Mesenchymal stem cell (in vitro differentiated cells and primary cell): ENCODE measurements around the gene FARS2.

Experiments used
- DNase-seq: peaks from one replicate; pipeline ENCODE4 v3.0.0-alpha.2; 2013
- H2AFZ ChIP-seq: one replicate; pipeline ENCODE4 v1.6.1; 2013; ENCODE audit warnings: low read depth, mild to moderate bottlenecking, control low read depth, inconsistent platforms, low read length, moderate library complexity
- H2AK5ac ChIP-seq: 2 replicates; pipeline ENCODE4 v1.6.1; 2013; ENCODE audit warnings: low read length, moderate library complexity, mild to moderate bottlenecking, inconsistent platforms; ENCODE audit not compliant: severe bottlenecking
- H2BK120ac ChIP-seq: one replicate; pipeline ENCODE4 v1.6.1; 2013; ENCODE audit warnings: low read depth, mild to moderate bottlenecking, inconsistent platforms, low read length, moderate library complexity
- H2BK12ac ChIP-seq, 2 experiments: one replicate each; pipeline ENCODE4 v1.6.1; 2013; ENCODE audit warnings: inconsistent platforms in 2 of 2, low read length in 2 of 2, mild to moderate bottlenecking in 2 of 2, moderate library complexity in 2 of 2, control low read depth in 1 of 2
- H2BK15ac ChIP-seq: one replicate; pipeline ENCODE4 v1.6.1; 2013; ENCODE audit warnings: mild to moderate bottlenecking, low read depth, inconsistent platforms; ENCODE audit not compliant: poor library complexity, severe bottlenecking
- H2BK5ac ChIP-seq: 2 replicates; pipeline ENCODE4 v1.6.1; 2013; ENCODE audit warnings: low read depth, mild to moderate bottlenecking, low read length, control low read depth, inconsistent platforms; ENCODE audit not compliant: poor library complexity, severe bottlenecking
- H3K14ac ChIP-seq, 2 experiments: one replicate each; pipeline ENCODE4 v1.6.1; 2013; ENCODE audit warnings: inconsistent platforms in 2 of 2, low read length in 2 of 2, control low read depth in 1 of 2, mild to moderate bottlenecking in 1 of 2, moderate library complexity in 1 of 2
- H3K18ac ChIP-seq, 2 experiments: one replicate each; pipeline ENCODE4 v1.6.1; 2013; ENCODE audit warnings: inconsistent platforms in 2 of 2, low read length in 2 of 2, control low read depth in 1 of 2, low read depth in 1 of 2, mild to moderate bottlenecking in 1 of 2
- H3K23ac ChIP-seq, 2 experiments: one replicate each; pipeline ENCODE4 v1.6.1; 2013; ENCODE audit warnings: inconsistent platforms in 2 of 2, low read length in 2 of 2, mild to moderate bottlenecking in 2 of 2, moderate library complexity in 2 of 2, control low read depth in 1 of 2
- H3K27ac ChIP-seq: 2 replicates; pipeline ENCODE4 v1.5.1; 2013; ENCODE audit warnings: mild to moderate bottlenecking, moderate library complexity, low read length, control low read depth, inconsistent platforms; ENCODE audit not compliant: poor library complexity, severe bottlenecking
- H3K27me3 ChIP-seq, 2 experiments: 2 replicates each; pipeline versions ENCODE4 v1.6.1 to v1.7.0; 2013; ENCODE audit warnings: low read length in 2 of 2, mild to moderate bottlenecking in 2 of 2, moderate library complexity in 2 of 2, control low read depth in 1 of 2, inconsistent platforms in 1 of 2; ENCODE audit not compliant: control insufficient read depth in 1 of 2, insufficient read depth in 1 of 2
- H3K36me3 ChIP-seq, 2 experiments: 2 replicates each; pipeline versions ENCODE4 v1.6.1 to v1.7.0; 2013; ENCODE audit warnings: low read length in 2 of 2, control low read depth in 1 of 2, inconsistent platforms in 1 of 2, low read depth in 1 of 2, mild to moderate bottlenecking in 1 of 2; ENCODE audit not compliant: insufficient read depth in 2 of 2, control insufficient read depth in 1 of 2
- H3K4ac ChIP-seq, 2 experiments: one replicate each; pipeline ENCODE4 v1.6.1; 2013; ENCODE audit warnings: inconsistent platforms in 2 of 2, low read length in 2 of 2, mild to moderate bottlenecking in 2 of 2, moderate library complexity in 2 of 2, control low read depth in 1 of 2, low read depth in 1 of 2
- H3K4me1 ChIP-seq: 2 replicates; pipeline ENCODE4 v1.6.1; 2013; ENCODE audit warnings: low read depth, low read length, control low read depth; ENCODE audit not compliant: control insufficient read depth, insufficient read depth
- H3K4me2 ChIP-seq: 2 replicates; pipeline ENCODE4 v1.6.1; 2013; ENCODE audit warnings: low read length, mild to moderate bottlenecking, inconsistent platforms; ENCODE audit not compliant: poor library complexity, severe bottlenecking
- H3K4me3 ChIP-seq, 2 experiments: 2 replicates each; pipeline versions ENCODE4 v1.5.1 to v1.7.0; 2013; ENCODE audit warnings: low read length in 2 of 2, mild to moderate bottlenecking in 2 of 2, control low read depth in 1 of 2, low read depth in 1 of 2; ENCODE audit not compliant: insufficient read depth in 1 of 2
- H3K79me1 ChIP-seq: replicated peaks from 2 replicates; pipeline ENCODE4 v1.6.1; 2013; ENCODE audit warnings: mild to moderate bottlenecking, control low read depth, low read length, inconsistent platforms; ENCODE audit not compliant: poor library complexity, severe bottlenecking
- H3K9ac ChIP-seq: 2 replicates; pipeline ENCODE4 v1.7.0; 2013; ENCODE audit warnings: mild to moderate bottlenecking, low read length, moderate library complexity
- H3K9me3 ChIP-seq: 2 replicates; pipeline ENCODE4 v1.7.0; 2013; ENCODE audit warnings: mild to moderate bottlenecking, low read length; ENCODE audit not compliant: control insufficient read depth
- H4K8ac ChIP-seq: one replicate; pipeline ENCODE4 v1.6.1; 2013; ENCODE audit warnings: inconsistent platforms, mild to moderate bottlenecking, low read length, moderate library complexity
- H4K91ac ChIP-seq: one replicate; pipeline ENCODE4 v1.6.1; 2013; ENCODE audit warnings: mild to moderate bottlenecking, low read length, inconsistent platforms
- WGBS: methylation state at CpG from one replicate; pipeline ENCODE4 v1.1.7; 2013; ENCODE audit warnings: mixed read lengths; 5-methylcytosine and 5-hydroxymethylcytosine counted together

FARS2 gene

GRCh38 chr6:5359417-5359816 is 98.1 kb downstream of the FARS2 start:
- no peak overlapping the region for H3K9ac ChIP-seq
- no peak overlapping the region for H2AFZ ChIP-seq
- H2AK5ac ChIP-seq = no peak overlapping the region
- no peak overlapping the region for H3K18ac ChIP-seq
- WGBS = 100% methylated on average over 1 of the region's 2 CpGs
- no peak overlapping the region for H3K4me2 ChIP-seq
- H3K4me3 ChIP-seq = no peak overlapping the region
- H3K36me3 ChIP-seq = no peaks in the 10 kb centered on the region
- DNase-seq = no peak
- no peak overlapping the region for H4K8ac ChIP-seq
- H3K79me1 ChIP-seq = peaks cover 6% of the 10 kb centered on the region
- no peak overlapping the region for H4K91ac ChIP-seq
- no peaks in the 10 kb centered on the region for H3K4me1 ChIP-seq
- H2BK5ac ChIP-seq = no peak overlapping the region
- H3K14ac ChIP-seq = no peak overlapping the region
- H3K4ac ChIP-seq = no peak overlapping the region
- H3K27ac ChIP-seq = no peak overlapping the region
- H3K9me3 ChIP-seq = no peaks in the 10 kb centered on the region
- no peak overlapping the region for H2BK120ac ChIP-seq
- H3K23ac ChIP-seq = no peak overlapping the region
- H2BK15ac ChIP-seq = no peak overlapping the region
- no peak overlapping the region for H2BK12ac ChIP-seq
- no peaks in the 10 kb centered on the region for H3K27me3 ChIP-seq

GRCh38 chr6:5361396-5361795 is 100.1 kb downstream of the FARS2 start:
- 90% methylated on average over 2 of the region's 2 CpGs for WGBS
- H2BK12ac ChIP-seq = no peak overlapping the region
- no peak overlapping the region for H3K14ac ChIP-seq
- H3K9me3 ChIP-seq = no peaks in the 10 kb centered on the region
- H3K79me1 ChIP-seq = peaks cover 11% of the 10 kb centered on the region
- H4K8ac ChIP-seq = no peak overlapping the region
- H3K4ac ChIP-seq = no peak overlapping the region
- no peak overlapping the region for H2AFZ ChIP-seq
- H3K4me2 ChIP-seq = no peak overlapping the region
- no peak overlapping the region for H2BK15ac ChIP-seq
- no peak overlapping the region for H4K91ac ChIP-seq
- no peak overlapping the region for H3K4me3 ChIP-seq
- no peak overlapping the region for H3K9ac ChIP-seq
- H3K27me3 ChIP-seq = no peaks in the 10 kb centered on the region
- H3K23ac ChIP-seq = no peak overlapping the region
- H2BK5ac ChIP-seq = no peak overlapping the region
- H3K4me1 ChIP-seq = peaks cover 1% of the 10 kb centered on the region
- no peak overlapping the region for H3K18ac ChIP-seq
- H3K27ac ChIP-seq = no peak overlapping the region
- no peaks in the 10 kb centered on the region for H3K36me3 ChIP-seq
- H2AK5ac ChIP-seq = no peak overlapping the region
- no peak for DNase-seq
- H2BK120ac ChIP-seq = no peak overlapping the region

DNA sequence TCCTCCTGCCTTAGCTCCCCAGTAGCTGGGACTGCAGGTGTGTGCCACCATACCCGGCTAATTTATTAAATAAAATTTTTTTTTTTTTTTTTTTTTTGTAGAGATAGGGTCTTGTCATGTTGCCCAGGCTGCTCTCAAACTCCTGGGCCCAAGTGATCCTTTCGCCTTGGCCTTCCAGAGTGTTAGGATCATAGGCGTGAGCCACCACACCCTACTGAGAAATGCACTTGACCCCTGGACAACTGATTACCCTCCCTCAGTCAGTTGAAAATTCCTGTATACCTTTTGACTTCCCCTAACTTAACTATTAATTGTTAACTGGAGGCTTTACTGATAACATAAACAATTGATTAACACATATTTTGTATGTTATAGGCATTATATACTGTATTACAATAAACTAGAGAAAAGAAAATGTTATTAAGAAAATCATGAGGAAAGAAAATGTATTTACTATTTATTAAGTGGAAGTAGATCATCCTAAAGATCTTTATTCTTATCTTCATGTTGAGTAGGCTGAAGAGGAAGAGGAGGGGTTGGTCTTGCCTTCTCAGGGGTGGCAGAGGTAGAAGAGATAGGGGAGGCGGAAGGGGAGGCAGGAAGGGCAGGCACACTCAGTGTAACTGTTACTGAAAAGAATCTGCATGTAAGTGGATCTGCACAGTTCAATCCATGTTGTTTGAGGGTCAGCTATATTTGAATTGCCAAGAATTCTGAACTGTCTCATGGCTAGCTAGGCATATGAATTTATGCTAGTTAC is 104.3 kb downstream of the FARS2 start:
- DNase-seq = no peak
- no peak overlapping the region for H2BK5ac ChIP-seq
- H3K9ac ChIP-seq = no peak overlapping the region
- no peak overlapping the region for H3K4me2 ChIP-seq
- peaks cover 4 to 12% of the 10 kb centered on the region in 2 experiments for H3K36me3 ChIP-seq
- no peak overlapping the region for H3K18ac ChIP-seq
- H3K79me1 ChIP-seq = peaks cover 19% of the 10 kb centered on the region
- no peak overlapping the region for H3K14ac ChIP-seq
- no peak overlapping the region for H3K4ac ChIP-seq
- H3K23ac ChIP-seq = no peak overlapping the region
- no peaks in the 10 kb centered on the region for H3K9me3 ChIP-seq
- no peak overlapping the region for H2AFZ ChIP-seq
- H3K27me3 ChIP-seq = no peaks in the 10 kb centered on the region
- no peak overlapping the region for H3K27ac ChIP-seq
- 97% methylated on average over 3 of the region's 4 CpGs for WGBS
- H2BK15ac ChIP-seq = no peak overlapping the region
- no peak overlapping the region for H4K91ac ChIP-seq
- no peak overlapping the region for H3K4me3 ChIP-seq
- no peak overlapping the region for H2BK12ac ChIP-seq
- H3K4me1 ChIP-seq = peaks cover 1% of the 10 kb centered on the region
- H4K8ac ChIP-seq = no peak overlapping the region
- no peak overlapping the region for H2BK120ac ChIP-seq
- H2AK5ac ChIP-seq = no peak overlapping the region

DNA sequence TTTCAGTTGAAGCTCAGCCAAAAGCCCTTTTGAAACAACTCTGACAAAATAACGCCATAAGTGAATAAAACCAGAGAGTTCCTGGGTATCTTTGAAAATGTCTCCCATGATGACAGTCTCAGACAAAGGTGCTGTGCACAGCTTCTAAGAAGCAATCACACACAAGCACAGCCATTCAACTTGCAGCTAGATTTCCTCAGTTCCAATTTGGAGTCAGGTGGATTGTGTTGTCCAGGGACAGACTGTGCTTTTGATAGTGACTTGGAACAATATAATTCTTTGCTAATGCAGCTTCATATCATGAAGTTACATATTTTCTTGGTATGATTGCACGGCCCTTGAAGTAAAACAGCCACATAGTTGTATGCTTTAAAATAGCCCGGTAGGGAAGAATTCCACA is 105.6 kb downstream of the FARS2 start:
- H3K4me3 ChIP-seq = no peak overlapping the region
- no peak overlapping the region for H3K18ac ChIP-seq
- H3K9me3 ChIP-seq = no peaks in the 10 kb centered on the region
- peaks cover 1% of the 10 kb centered on the region for H3K4me1 ChIP-seq
- no peak overlapping the region for H3K23ac ChIP-seq
- no peak overlapping the region for H2AFZ ChIP-seq
- no peak overlapping the region for H3K14ac ChIP-seq
- H2BK15ac ChIP-seq = no peak overlapping the region
- H3K79me1 ChIP-seq = peaks cover 21% of the 10 kb centered on the region
- no peak overlapping the region for H3K27ac ChIP-seq
- H4K8ac ChIP-seq = no peak overlapping the region
- no peak for DNase-seq
- H4K91ac ChIP-seq = no peak overlapping the region
- no peak overlapping the region for H2BK5ac ChIP-seq
- WGBS = 83% methylated on average over 3 of the region's 3 CpGs
- H2BK12ac ChIP-seq = no peak overlapping the region
- H2AK5ac ChIP-seq = no peak overlapping the region
- no peak overlapping the region for H3K4ac ChIP-seq
- H3K9ac ChIP-seq = no peak overlapping the region
- no peak overlapping the region for H2BK120ac ChIP-seq
- peaks cover 4 to 12% of the 10 kb centered on the region in 2 experiments for H3K36me3 ChIP-seq
- no peak overlapping the region for H3K4me2 ChIP-seq
- H3K27me3 ChIP-seq = no peaks in the 10 kb centered on the region
